ENCODE measurements around the gene TMC2. TPM values are rescaled to one million over a fixed set of nuclear protein-coding genes. Genes with fewer than 3 reads are reported as not detected.

TMC2 gene
- polyA plus RNA-seq, 2 of the 4 experiments (the other 2 are of a cell fraction) = not detected

GRCh38 chr20:2535711-2536559 lies 438 bp upstream of the TMC2 start:
- TF ChIP-seq BHLHE40 (IDR thresholded peaks at IDR 0.05; ENCODE audit: low read depth, low read length) = no peak
- no peak for TF ChIP-seq MAZ (IDR thresholded peaks at IDR 0.05; ENCODE audit: borderline replicate concordance, low read depth, low read length)
- no peak for TF ChIP-seq E2F6 (IDR thresholded peaks at IDR 0.05; ENCODE audit: borderline replicate concordance, low read depth)
- no peak for TF ChIP-seq ZNF302 (CRISPR knock-in tag; IDR thresholded peaks at IDR 0.05)
- no peak for TF ChIP-seq JUNB (IDR thresholded peaks at IDR 0.05)
- TF ChIP-seq KDM1A (IDR thresholded peaks at IDR 0.05; ENCODE audit: low read depth) = no peak
- no peak for TF ChIP-seq HES2 (IDR thresholded peaks at IDR 0.05)
- no peak for TF ChIP-seq POLR2A (IDR thresholded peaks at IDR 0.05; ENCODE audit: low read length)
- TF ChIP-seq SREBF2 (IDR thresholded peaks at IDR 0.05) = no peak
- POLR2A ChIA-PET = no interaction called here
- Histone ChIP-seq H3K4me2 (no peak overlapping the region), H3K4me3 (no peak overlapping the region), H3K4me1 (no peaks in the 10 kb centered on the region), H3K27ac (no peak overlapping the region), H3K9me3 (no peaks in the 10 kb centered on the region)
- no peak for ATAC-seq
- WGBS (ENCODE audit: missing lambda C conversion rate) = 60% methylated on average over 12 of the region's 12 CpGs
- no peak for FAIRE-seq
- CTCF ChIA-PET = interaction anchor here (0.8 to 2.3 kb wide), 2 partner anchors 11 to 29 kb away, joined by 3 to 12 read pairs; no protein-coding TSS in a partner anchor
- DNase-seq (ENCODE audit: low read depth in 1 of 2, low spot score in 1 of 2) = no peak

- H3K4me3 ChIP-seq = no peak overlapping the region
Measured at GRCh38 chr20:2537101-2537500, 728 bp downstream of the TMC2 start.

GRCh38 chr20:2538356-2538755 lies 2.0 kb downstream of the TMC2 start:
- TF ChIP-seq HOXA7 (CRISPR knock-in tag; IDR thresholded peaks at IDR 0.05) (no peak), JUN (IDR thresholded peaks at IDR 0.05) (no peak), RAD21 (conservative IDR thresholded peaks at IDR 0.05 in 1 of 2, IDR thresholded peaks at IDR 0.05 in 1 of 2) (no peak), CHD4 (IDR thresholded peaks at IDR 0.05; ENCODE audit: borderline replicate concordance) (no peak), USF2 (IDR thresholded peaks at IDR 0.05) (no peak), REST (IDR thresholded peaks at IDR 0.05) (no peak)
- DNase-seq (ENCODE audit: low read depth in 1 of 2, low spot score in 1 of 2) (no peak), FAIRE-seq (no peak), ATAC-seq (peak in 1 of 2 experiments; percentile 16; a peak in 2 of 6 replicates)
- no peak overlapping the region for H3K27ac ChIP-seq
- POLR2A ChIA-PET = no interaction called here
- H3K4me2 ChIP-seq = no peak overlapping the region
- H3K9me3 ChIP-seq = no peaks in the 10 kb centered on the region
- CTCF ChIA-PET = interaction anchor here (1.4 to 2.6 kb wide), 4 partner anchors 11 to 331 kb away, joined by 3 to 17 read pairs (median 6); no protein-coding TSS in a partner anchor
- WGBS (ENCODE audit: missing lambda C conversion rate) = 48% methylated on average over 12 of the region's 12 CpGs
- no peak overlapping the region for H3K4me3 ChIP-seq
- no peaks in the 10 kb centered on the region for H3K4me1 ChIP-seq

More at GRCh38 chr20:2537101-2537500, 728 bp downstream of the TMC2 start:
- 55% methylated on average over 5 of the region's 5 CpGs for WGBS (ENCODE audit: missing lambda C conversion rate)
- POLR2A ChIA-PET = no interaction called here
- DNase-seq (ENCODE audit: low read depth in 1 of 2, low spot score in 1 of 2) (no peak), ATAC-seq (no peak), FAIRE-seq (no peak)
- TF ChIP-seq ESRRA (IDR thresholded peaks at IDR 0.05; ENCODE audit: borderline replicate concordance, low read length) (no peak), HES2 (IDR thresholded peaks at IDR 0.05) (no peak), ZC3H11A (IDR thresholded peaks at IDR 0.05) (no peak), MYC (IDR thresholded peaks at IDR 0.05; ENCODE audit: borderline replicate concordance, low read length) (no peak), NPAS2 (CRISPR knock-in tag; IDR thresholded peaks at IDR 0.05; ENCODE audit: borderline replicate concordance) (no peak), EHMT2 (IDR thresholded peaks at IDR 0.05; ENCODE audit: low read depth) (no peak), PBX3 (IDR thresholded peaks at IDR 0.05) (no peak), RNF2 (IDR thresholded peaks at IDR 0.05; ENCODE audit: borderline replicate concordance, low read depth) (no peak), POLR2A (IDR thresholded peaks at IDR 0.05; ENCODE audit: low read length) (no peak), HOXB5 (CRISPR knock-in tag; IDR thresholded peaks at IDR 0.05) (no peak), USF2 (IDR thresholded peaks at IDR 0.05) (no peak), RAD21 (conservative IDR thresholded peaks at IDR 0.05 in 1 of 2, IDR thresholded peaks at IDR 0.05 in 1 of 2) (no peak), ZNF302 (CRISPR knock-in tag; IDR thresholded peaks at IDR 0.05) (no peak), HEYL (CRISPR knock-in tag; IDR thresholded peaks at IDR 0.05) (no peak)
- H3K9me3 ChIP-seq = no peaks in the 10 kb centered on the region
- no peak overlapping the region for H3K27ac ChIP-seq
- H3K4me1 ChIP-seq = no peaks in the 10 kb centered on the region
- CTCF ChIA-PET = interaction anchor here (1.4 to 2.3 kb wide), 4 partner anchors 9 to 329 kb away, joined by 3 to 12 read pairs (median 6); no protein-coding TSS in a partner anchor
- no peak overlapping the region for H3K4me2 ChIP-seq
